WTC11 (cell line): ENCODE results near the gene B4GAT1.

Source experiments
- ATF3 ChIP-seq: sonication (generic); formaldehyde crosslinking; conservative IDR thresholded peaks from 2 replicates; pipeline ENCODE4 v1.8.1; 2022; ENCODE audit warnings: mild to moderate bottlenecking, missing genetic modification reagents
- CREM ChIP-seq: sonication (generic); formaldehyde crosslinking; IDR thresholded peaks from 2 replicates; pipeline ENCODE4 v1.8.1; 2022; ENCODE audit warnings: mild to moderate bottlenecking, missing genetic modification reagents, moderate library complexity
- CTCF ChIP-seq: fragments of 200-600 bp; IDR thresholded peaks from 2 replicates; pipeline ENCODE4 v1.8.0; 2022; ENCODE audit warnings: antibody characterized with exemption
- ESRRA ChIP-seq: sonication (generic); formaldehyde crosslinking; IDR thresholded peaks from 2 replicates; pipeline ENCODE4 v1.8.1; 2022; ENCODE audit warnings: mild to moderate bottlenecking, missing genetic modification reagents, borderline replicate concordance
- IRF2 ChIP-seq: sonication (generic); formaldehyde crosslinking; IDR thresholded peaks from 2 replicates; pipeline ENCODE4 v1.8.0; 2022; ENCODE audit warnings: low read depth, missing genetic modification reagents, borderline replicate concordance
- JUN ChIP-seq: sonication (generic); formaldehyde crosslinking; IDR thresholded peaks from 2 replicates; pipeline ENCODE4 v1.8.0; 2023; ENCODE audit warnings: mild to moderate bottlenecking, missing genetic modification reagents
- NFE2L1 ChIP-seq: sonication (generic); formaldehyde crosslinking; IDR thresholded peaks from 2 replicates; pipeline ENCODE4 v1.8.1; 2023; ENCODE audit warnings: missing genetic modification reagents
- PREB ChIP-seq: sonication (generic); formaldehyde crosslinking; IDR thresholded peaks from 2 replicates; pipeline ENCODE4 v1.8.1; 2022; ENCODE audit warnings: mild to moderate bottlenecking, missing genetic modification reagents, moderate library complexity, borderline replicate concordance
- RORB ChIP-seq: fragments of 250-450 bp; sonication (Bioruptor Pico); IDR thresholded peaks from 2 replicates; pipeline ENCODE4 v1.9.0; 2021; ENCODE audit warnings: mild to moderate bottlenecking
- ZBTB21 ChIP-seq: sonication (generic); formaldehyde crosslinking; IDR thresholded peaks from 2 replicates; pipeline ENCODE4 v1.8.1; 2023; ENCODE audit warnings: mild to moderate bottlenecking, missing genetic modification reagents, borderline replicate concordance
- ZNF416 ChIP-seq: fragments of 250-450 bp; sonication (Bioruptor Pico); IDR thresholded peaks from 2 replicates; pipeline ENCODE4 v1.9.0; 2021; ENCODE audit warnings: mild to moderate bottlenecking, inconsistent platforms

GRCh38 chr11:66373265-66373664, 25.8 kb upstream of the B4GAT1 start:
- TF ChIP-seq JUN (no peak), CTCF (no peak), ATF3 (CRISPR knock-in tag) (no peak), IRF2 (CRISPR knock-in tag) (no peak), ESRRA (no peak), CREM (CRISPR knock-in tag) (no peak), RORB (CRISPR knock-in tag) (no peak), NFE2L1 (CRISPR knock-in tag) (no peak), ZNF416 (no peak), PREB (CRISPR knock-in tag) (no peak), ZBTB21 (CRISPR knock-in tag) (no peak)
